SU-DHL-6 (cell line): Measurements from ENCODE around the gene ARHGEF17.

Source experiments
- H2AFZ ChIP-seq: fragments of 200-600 bp; sonication (generic); 2 replicates; pipeline ENCODE4 v1.6.1; 2014; ENCODE audit warnings: low read depth, mild to moderate bottlenecking, moderate library complexity, mixed read lengths, antibody characterized with exemption, low read length; ENCODE audit not compliant: severe bottlenecking
- H3F3A ChIP-seq: fragments of 200-600 bp; shearing (Covaris generic); 2 replicates; pipeline ENCODE4 v1.6.0; 2016; ENCODE audit warnings: antibody characterized with exemption, mild to moderate bottlenecking; ENCODE audit not compliant: insufficient read depth
- H3K27ac ChIP-seq: fragments of 200-600 bp; sonication (generic); 2 replicates; pipeline ENCODE4 v1.5.1; 2016; ENCODE audit warnings: low read depth, mild to moderate bottlenecking, low read length, moderate library complexity, mixed read lengths
- H3K27me3 ChIP-seq: fragments of 200-600 bp; sonication (generic), shearing (Covaris generic); 2 replicates; pipeline ENCODE4 v1.6.0; 2014; ENCODE audit warnings: mild to moderate bottlenecking, low read length
- H3K36me3 ChIP-seq: fragments of 200-600 bp; sonication (generic); 2 replicates; pipeline ENCODE4 v1.6.1; 2014; ENCODE audit warnings: mild to moderate bottlenecking, low read length, mixed read lengths
- H3K4me2 ChIP-seq: fragments of 300-600, 200-600 bp; shearing (Covaris generic), sonication (generic); 2 replicates; pipeline ENCODE4 v1.6.0; 2014; ENCODE audit warnings: low read length, low read depth, mild to moderate bottlenecking; ENCODE audit not compliant: poor library complexity, severe bottlenecking
- H3K4me3 ChIP-seq: fragments of 200-600 bp; sonication (generic); 2 replicates; pipeline ENCODE4 v1.5.1; 2014; ENCODE audit warnings: antibody characterized with exemption, low read length, mild to moderate bottlenecking, mixed read lengths; ENCODE audit not compliant: insufficient read depth, poor library complexity, severe bottlenecking
- H3K79me2 ChIP-seq: fragments of 200-600 bp; sonication (generic); 2 replicates; pipeline ENCODE4 v1.6.1; 2014; ENCODE audit warnings: mild to moderate bottlenecking, low read length, moderate library complexity; ENCODE audit not compliant: insufficient read depth
- H3K9ac ChIP-seq: fragments of 200-600 bp; sonication (generic); 2 replicates; pipeline ENCODE4 v1.7.0; 2014; ENCODE audit warnings: mild to moderate bottlenecking, low read length
- H3K9me2 ChIP-seq: fragments of 200-600 bp; sonication (generic); replicated peaks from 2 replicates; pipeline ENCODE4 v1.6.1; 2014; ENCODE audit warnings: low read length; ENCODE audit not compliant: insufficient read depth
- H3K9me3 ChIP-seq: fragments of 200-600 bp; sonication (generic); 2 replicates; pipeline ENCODE4 v1.6.1; 2014; ENCODE audit warnings: low read length, mixed read lengths; ENCODE audit not compliant: insufficient read depth
- H4K20me1 ChIP-seq: fragments of 200-600 bp; sonication (generic); 2 replicates; pipeline ENCODE4 v1.6.1; 2014; ENCODE audit warnings: low read depth, mild to moderate bottlenecking, antibody characterized with exemption, low read length, moderate library complexity, mixed read lengths
- EZH2phosphoT487 ChIP-seq: fragments of 200-600 bp; sonication (generic), shearing (Covaris generic); conservative IDR thresholded peaks from 2 replicates; pipeline ENCODE4 v1.6.1; 2018; ENCODE audit warnings: mild to moderate bottlenecking, antibody characterized with exemption, low read length, moderate library complexity, mixed read lengths
- TF ChIP-seq, protein P1 (sequence below): fragments of 200-600 bp; sonication (generic); IDR thresholded peaks from one replicate; pipeline ENCODE4 v1.5.1; 2017; ENCODE audit warnings: antibody characterized with exemption, mild to moderate bottlenecking, low read length, moderate library complexity; ENCODE audit not compliant: insufficient read depth, poor library complexity, severe bottlenecking

Gene ARHGEF17

GRCh38 chr11:73391665-73392064 lies 83.6 kb downstream of the ARHGEF17 start:
- H3F3A ChIP-seq = no peaks in the 10 kb centered on the region
- H3K9ac ChIP-seq = no peak overlapping the region
- no peak overlapping the region for H3K27ac ChIP-seq
- no peak overlapping the region for H2AFZ ChIP-seq
- no peaks in the 10 kb centered on the region for H4K20me1 ChIP-seq
- no peaks in the 10 kb centered on the region for H3K27me3 ChIP-seq
- H3K9me2 ChIP-seq = no peaks in the 10 kb centered on the region
- H3K9me3 ChIP-seq = no peaks in the 10 kb centered on the region
- no peaks in the 10 kb centered on the region for H3K36me3 ChIP-seq
- no peak for TF ChIP-seq EZH2phosphoT487
- TF ChIP-seq, protein P1, sequence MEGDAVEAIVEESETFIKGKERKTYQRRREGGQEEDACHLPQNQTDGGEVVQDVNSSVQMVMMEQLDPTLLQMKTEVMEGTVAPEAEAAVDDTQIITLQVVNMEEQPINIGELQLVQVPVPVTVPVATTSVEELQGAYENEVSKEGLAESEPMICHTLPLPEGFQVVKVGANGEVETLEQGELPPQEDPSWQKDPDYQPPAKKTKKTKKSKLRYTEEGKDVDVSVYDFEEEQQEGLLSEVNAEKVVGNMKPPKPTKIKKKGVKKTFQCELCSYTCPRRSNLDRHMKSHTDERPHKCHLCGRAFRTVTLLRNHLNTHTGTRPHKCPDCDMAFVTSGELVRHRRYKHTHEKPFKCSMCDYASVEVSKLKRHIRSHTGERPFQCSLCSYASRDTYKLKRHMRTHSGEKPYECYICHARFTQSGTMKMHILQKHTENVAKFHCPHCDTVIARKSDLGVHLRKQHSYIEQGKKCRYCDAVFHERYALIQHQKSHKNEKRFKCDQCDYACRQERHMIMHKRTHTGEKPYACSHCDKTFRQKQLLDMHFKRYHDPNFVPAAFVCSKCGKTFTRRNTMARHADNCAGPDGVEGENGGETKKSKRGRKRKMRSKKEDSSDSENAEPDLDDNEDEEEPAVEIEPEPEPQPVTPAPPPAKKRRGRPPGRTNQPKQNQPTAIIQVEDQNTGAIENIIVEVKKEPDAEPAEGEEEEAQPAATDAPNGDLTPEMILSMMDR = no peak
- no peak overlapping the region for H3K4me3 ChIP-seq
- H3K4me2 ChIP-seq = no peak overlapping the region
- peaks cover 39% of the 10 kb centered on the region for H3K79me2 ChIP-seq

GRCh38 chr11:73392108-73393010 lies 84.3 kb downstream of the ARHGEF17 start:
- Histone ChIP-seq H3K27ac (no peak overlapping the region), H3K4me2 (no peak overlapping the region), H3K9ac (no peak overlapping the region), H3K9me3 (no peaks in the 10 kb centered on the region), H3K4me3 (no peak overlapping the region), H2AFZ (no peak overlapping the region), H3K79me2 (peaks cover 32% of the 10 kb centered on the region), H3F3A (no peaks in the 10 kb centered on the region), H3K27me3 (no peaks in the 10 kb centered on the region), H3K9me2 (no peaks in the 10 kb centered on the region), H4K20me1 (no peaks in the 10 kb centered on the region), H3K36me3 (no peaks in the 10 kb centered on the region)
- no peak for TF ChIP-seq EZH2phosphoT487

- H3K9me2 ChIP-seq = no peaks in the 10 kb centered on the region
- H4K20me1 ChIP-seq = no peaks in the 10 kb centered on the region
- H2AFZ ChIP-seq = no peak overlapping the region
- TF ChIP-seq, protein P1 = no peak
- no peak for TF ChIP-seq EZH2phosphoT487
- H3K4me2 ChIP-seq = no peak overlapping the region
- H3K79me2 ChIP-seq = peaks cover 26% of the 10 kb centered on the region
- no peak overlapping the region for H3K27ac ChIP-seq
- H3K9ac ChIP-seq = no peak overlapping the region
- H3K36me3 ChIP-seq = no peaks in the 10 kb centered on the region
- H3K4me3 ChIP-seq = no peak overlapping the region
- H3K27me3 ChIP-seq = no peaks in the 10 kb centered on the region
- H3F3A ChIP-seq = no peaks in the 10 kb centered on the region
- no peaks in the 10 kb centered on the region for H3K9me3 ChIP-seq
Observed at GRCh38 chr11:73393011-73393380, 84.9 kb downstream of the ARHGEF17 start.
